ENCODE data around the gene IRF4.
"Not testable (repeated sequence)": the region's sequence is repeated elsewhere in the genome, so short reads cannot be mapped to it uniquely, and the experiment has no call there.

DNA sequence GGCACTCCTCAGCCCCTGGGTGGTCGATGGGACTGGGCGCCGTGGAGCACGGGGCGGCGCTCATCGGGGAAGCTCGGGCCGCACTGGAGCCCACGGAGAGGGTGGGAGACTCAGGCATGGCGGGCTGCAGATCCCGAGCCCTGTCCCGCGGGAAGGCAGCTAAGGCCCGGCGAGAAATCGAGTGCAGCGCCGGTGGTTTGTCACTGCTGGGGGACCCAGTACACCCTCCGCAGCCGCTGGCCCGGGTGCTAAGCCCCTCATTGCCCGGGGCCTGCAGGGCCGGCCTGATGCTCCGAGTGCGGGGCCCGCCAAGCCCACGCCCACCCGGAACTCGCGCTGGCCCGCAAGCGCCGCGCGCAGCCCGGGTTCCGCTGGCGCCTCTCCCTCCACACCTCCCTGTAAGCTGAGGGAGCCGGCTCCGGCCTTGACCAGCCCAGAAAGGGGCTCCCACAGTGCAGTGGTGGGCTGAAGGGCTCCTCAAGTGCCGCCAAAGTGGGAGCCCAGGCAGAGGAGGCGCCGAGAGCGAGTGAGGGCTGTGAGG lies 34.7 kb downstream of the IRF4 start:
- TF ChIP-seq, protein P1, sequence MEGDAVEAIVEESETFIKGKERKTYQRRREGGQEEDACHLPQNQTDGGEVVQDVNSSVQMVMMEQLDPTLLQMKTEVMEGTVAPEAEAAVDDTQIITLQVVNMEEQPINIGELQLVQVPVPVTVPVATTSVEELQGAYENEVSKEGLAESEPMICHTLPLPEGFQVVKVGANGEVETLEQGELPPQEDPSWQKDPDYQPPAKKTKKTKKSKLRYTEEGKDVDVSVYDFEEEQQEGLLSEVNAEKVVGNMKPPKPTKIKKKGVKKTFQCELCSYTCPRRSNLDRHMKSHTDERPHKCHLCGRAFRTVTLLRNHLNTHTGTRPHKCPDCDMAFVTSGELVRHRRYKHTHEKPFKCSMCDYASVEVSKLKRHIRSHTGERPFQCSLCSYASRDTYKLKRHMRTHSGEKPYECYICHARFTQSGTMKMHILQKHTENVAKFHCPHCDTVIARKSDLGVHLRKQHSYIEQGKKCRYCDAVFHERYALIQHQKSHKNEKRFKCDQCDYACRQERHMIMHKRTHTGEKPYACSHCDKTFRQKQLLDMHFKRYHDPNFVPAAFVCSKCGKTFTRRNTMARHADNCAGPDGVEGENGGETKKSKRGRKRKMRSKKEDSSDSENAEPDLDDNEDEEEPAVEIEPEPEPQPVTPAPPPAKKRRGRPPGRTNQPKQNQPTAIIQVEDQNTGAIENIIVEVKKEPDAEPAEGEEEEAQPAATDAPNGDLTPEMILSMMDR (IDR thresholded peaks at IDR 0.05): not testable (repeated sequence)
- not testable (repeated sequence) for TF ChIP-seq TCF7L2 (IDR thresholded peaks at IDR 0.05; ENCODE audit: low read depth, low read length)

Measured in Panc1 (cell line).